GM18519 (cell line): ENCODE measurements around the gene CLDN6.
"Not testable (repeated sequence)": the region's sequence is repeated elsewhere in the genome, so short reads cannot be mapped to it uniquely, and the experiment has no call there.

Source experiments
- ATAC-seq: cut with Tn5 transposase; IDR thresholded peaks from one replicate; pipeline ENCODE4 v1.9.1; 2021; ENCODE audit warnings: mild to moderate bottlenecking, moderate library complexity; ENCODE audit not compliant: unreplicated experiment, low FRiP score

The CLDN6 gene

GRCh38 chr16:3017794-3018506, at the start of gene CLDN6:
Gene CLDN6 (minus strand): TSS chr16:3018183. CDS start chr16:3016021, 2,162 bp downstream.
- ATAC-seq, result no peak

- no peak for ATAC-seq
Measured at GRCh38 chr16:3066440-3066748, 48.4 kb upstream of the CLDN6 start.

GRCh38 chr16:3065742-3066439, 47.9 kb upstream of the CLDN6 start:
- ATAC-seq, result no peak

- no peak for ATAC-seq
Measured at GRCh38 chr16:3065069-3065741, 47.2 kb upstream of the CLDN6 start, which contains the start of gene IL32. Gene IL32 (plus strand): TSS chr16:3065640. CDS start chr16:3065812, 172 bp downstream.

GRCh38 chr16:3063625-3064386, 45.8 kb upstream of the CLDN6 start:
- no peak for ATAC-seq

- no peak for ATAC-seq
Measured at GRCh38 chr16:3062553-3062952, 44.6 kb upstream of the CLDN6 start.

- no peak for ATAC-seq
Measured at GRCh38 chr16:3060339-3061127, 42.5 kb upstream of the CLDN6 start.

GRCh38 chr16:3059723-3060242, 41.8 kb upstream of the CLDN6 start:
- ATAC-seq, result no peak

GRCh38 chr16:3059041-3059722, 41.2 kb upstream of the CLDN6 start:
- peak; percentile 76 for ATAC-seq

- ATAC-seq, result no peak
Measured at GRCh38 chr16:3058139-3059030, 40.4 kb upstream of the CLDN6 start.

GRCh38 chr16:3057181-3058138, 39.5 kb upstream of the CLDN6 start:
- ATAC-seq, result no peak

- ATAC-seq, result no peak
Measured at GRCh38 chr16:3056336-3057180, 38.6 kb upstream of the CLDN6 start.

GRCh38 chr16:3055734-3056115, 37.7 kb upstream of the CLDN6 start:
- ATAC-seq, result not testable (repeated sequence)

GRCh38 chr16:3054965-3055733, 37.2 kb upstream of the CLDN6 start:
- ATAC-seq, result no peak

GRCh38 chr16:3053330-3053710, 35.3 kb upstream of the CLDN6 start:
- not testable (repeated sequence) for ATAC-seq
